Hair follicle dermal papilla cell (primary cell): Measurements from ENCODE around the gene PLA2G12A. TPM values are rescaled to one million over a fixed set of nuclear protein-coding genes. Genes with fewer than 3 reads are reported as not detected.

Experiments used
- small RNA-seq: library from RNA; depleted of rRNA; stranded (forward); fragments of <200 nt; gene quantifications from one replicate; pipeline ENCODE3, GENCODE V24; 2012
- total RNA-seq: library from RNA; depleted of rRNA; stranded (reverse); fragments of >200 nt; gene quantifications from 2 replicates; pipeline ENCODE4 v1.2.3, GENCODE V29; 2012

Gene PLA2G12A
- 14.9 and 29.0 TPM in 2 replicates for total RNA-seq

GRCh38 chr4:109729718-109730618, at the start of gene PLA2G12A:
PLA2G12A (minus strand) TSS chr4:109730070; CDS start chr4:109729809, 261 bp downstream.

GRCh38 chr4:109702950-109703663, 26.8 kb downstream of the PLA2G12A start, which contains the start of gene CASP6:
CASP6 (minus strand) TSS chr4:109703445; CDS start chr4:109703395, 50 bp downstream.

Small RNA genes within 50 kb of the gene (small RNA-seq; reads per million reads assigned to genes)
- not detected for gene HIGD1AP14

Other genes starting within 250 kb of the PLA2G12A start
- gene MCUB, start 169.8 kb downstream of the PLA2G12A start, total RNA-seq: 20.6 and 40.8 TPM in 2 replicates
- 18.8 and 19.8 TPM in 2 replicates for gene CASP6, start 26.6 kb downstream of the PLA2G12A start, total RNA-seq
- 0.61 and 0.65 TPM in 2 replicates for gene CFI, start 71.9 kb upstream of the PLA2G12A start, total RNA-seq
- 3.6 and 4.1 TPM in 2 replicates for gene GAR1, start 85.7 kb upstream of the PLA2G12A start, total RNA-seq
- gene RRH, start 97.9 kb upstream of the PLA2G12A start, total RNA-seq: not detected in 2 replicates
- gene LRIT3, start 118.0 kb upstream of the PLA2G12A start, total RNA-seq: under 0.01 TPM in 1 of 2 replicates, not detected in the other
- gene EGF, start 182.8 kb upstream of the PLA2G12A start, total RNA-seq: 0.65 and 3.0 TPM in 2 replicates